H4 (cell line): Measurements from ENCODE around the gene ZNF483. TPM values are rescaled to one million over a fixed set of nuclear protein-coding genes. Genes with fewer than 3 reads are reported as not detected.
"Not testable (repeated sequence)": the region's sequence is repeated elsewhere in the genome, so short reads cannot be mapped to it uniquely, and the experiment has no call there.

Source experiments
- DNase-seq: peaks from one replicate; pipeline ENCODE4 v3.0.0-alpha.2; 2015; ENCODE audit warnings: low spot score
- total RNA-seq: library from RNA; depleted of rRNA; stranded (reverse); fragments of >200 nt; shearing (Covaris generic); gene quantifications from 2 replicates; pipeline ENCODE4 v1.2.3, GENCODE V29; 2014; rRNA removed

ZNF483 gene
- total RNA-seq, 1 experiment from 2014 or later, result 0.21 TPM

DNA sequence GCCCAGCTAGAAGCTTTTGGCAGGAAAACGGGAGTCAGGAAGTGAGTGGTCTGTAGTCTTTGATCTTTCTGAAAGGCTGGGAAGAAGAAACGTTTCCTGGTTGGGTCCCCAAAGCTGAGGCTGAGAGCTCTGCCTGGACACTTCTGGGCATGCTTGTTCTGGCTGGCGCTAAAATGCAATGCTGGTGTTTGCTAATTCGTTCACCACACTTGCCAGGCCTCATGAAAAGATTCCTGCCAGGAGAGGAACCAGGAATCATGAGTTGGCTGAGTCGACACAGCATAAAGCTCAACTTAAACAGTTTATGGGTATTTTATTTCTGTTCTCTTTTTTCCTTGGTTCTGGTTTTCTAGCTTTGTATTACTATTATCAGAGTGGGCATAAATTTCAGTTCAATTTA, 85.2 kb downstream of the ZNF483 start:
- DNase-seq, result no peak

DNA sequence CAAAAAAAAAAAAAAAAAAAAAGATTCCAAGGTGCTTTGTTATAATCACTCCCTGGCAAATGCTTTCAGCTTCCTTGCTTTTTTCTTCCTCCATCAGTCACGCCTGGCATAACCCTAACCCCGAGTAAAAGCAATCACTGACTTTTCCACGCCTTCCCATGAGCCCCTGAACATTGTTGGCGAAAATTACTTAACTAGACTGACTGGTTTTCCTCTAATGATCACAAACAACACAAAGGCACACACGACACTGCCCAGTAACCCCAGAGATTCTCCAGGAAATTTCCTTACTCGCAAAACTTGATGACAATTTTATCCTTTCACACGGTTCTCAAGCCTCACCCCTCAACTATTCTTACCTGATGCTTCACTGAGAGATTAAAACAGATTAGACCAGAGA, 85.9 kb downstream of the ZNF483 start:
- no peak for DNase-seq

DNA sequence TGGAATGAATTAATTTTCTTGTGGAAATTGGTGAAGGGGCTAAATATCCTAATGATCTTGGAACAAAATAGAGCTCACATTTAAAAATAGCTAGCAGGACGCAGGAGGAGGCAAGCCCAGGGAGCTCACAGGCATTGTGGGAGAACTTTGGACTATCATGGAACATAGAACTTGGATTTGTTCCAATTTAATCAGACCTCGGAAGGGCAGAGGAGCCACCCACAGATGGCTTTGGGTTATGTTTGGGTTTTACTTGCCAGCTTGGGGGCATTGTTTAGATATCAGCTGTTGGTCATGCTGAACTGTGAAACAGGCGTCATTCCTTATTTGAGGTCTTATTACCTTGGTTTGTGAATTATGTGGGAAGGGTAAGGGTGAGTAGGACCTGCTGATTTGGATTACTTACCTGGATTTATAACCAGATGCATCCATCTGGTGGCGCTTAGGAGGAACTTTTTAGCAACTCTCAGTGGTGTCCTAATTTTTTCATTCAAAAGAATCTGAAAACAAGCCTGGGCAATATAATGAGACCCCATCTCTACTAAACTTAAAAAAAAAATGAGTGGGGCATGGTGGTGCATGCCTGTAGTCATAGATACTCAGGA, 88.6 kb downstream of the ZNF483 start:
- DNase-seq, result peak; percentile 61

GRCh38 chr9:111615928-111616327, 90.9 kb downstream of the ZNF483 start:
- DNase-seq, result no peak

DNA sequence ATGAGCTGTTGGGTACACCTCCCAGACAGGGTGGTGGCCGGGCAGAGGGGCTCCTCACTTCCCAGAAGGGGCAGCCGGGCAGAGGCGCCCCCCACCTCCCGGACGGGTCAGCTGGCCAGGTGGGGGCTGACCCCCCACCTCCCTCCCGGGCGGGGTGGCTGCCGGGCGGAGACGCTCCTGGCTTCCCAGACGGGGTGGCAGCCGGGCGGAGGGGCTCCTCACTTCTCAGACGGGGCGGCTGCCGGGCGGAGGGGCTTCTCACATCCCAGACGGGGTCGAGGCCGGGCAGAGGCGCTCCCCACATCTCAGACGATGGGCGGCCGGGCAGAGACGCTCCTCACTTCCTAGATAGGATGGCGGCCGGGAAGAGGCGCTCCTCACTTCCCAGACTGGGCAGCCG, 92.4 kb downstream of the ZNF483 start:
- DNase-seq, result not testable (repeated sequence)

DNA sequence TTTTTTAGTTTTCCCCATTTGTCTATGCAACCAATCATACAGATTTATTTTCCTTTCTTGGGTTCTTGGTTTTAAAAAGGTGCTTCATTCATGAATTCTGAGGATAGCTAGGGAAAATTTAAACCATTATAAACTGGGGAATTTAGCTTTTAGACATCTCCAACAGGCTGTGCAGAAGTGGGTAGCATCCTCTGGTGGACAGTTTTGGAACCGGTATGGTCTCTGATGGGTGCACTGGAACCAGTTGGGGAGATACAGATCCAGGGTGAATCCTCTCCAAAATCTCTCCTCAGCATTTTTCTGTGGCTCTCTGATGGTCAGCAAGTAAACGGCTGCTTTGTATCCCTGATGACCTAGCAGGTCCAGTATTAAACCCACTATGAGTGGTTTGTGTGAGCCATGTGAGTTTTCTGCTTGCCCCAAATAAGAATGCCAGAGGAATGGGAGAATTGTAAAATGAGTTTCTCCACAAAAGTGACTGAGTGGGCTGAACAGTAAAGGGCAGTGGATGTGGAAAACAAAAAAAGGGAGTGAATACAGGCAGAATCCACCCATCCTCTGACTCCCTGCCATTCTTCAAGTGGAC, 97.0 kb downstream of the ZNF483 start:
- peak; percentile 33 for DNase-seq

DNA sequence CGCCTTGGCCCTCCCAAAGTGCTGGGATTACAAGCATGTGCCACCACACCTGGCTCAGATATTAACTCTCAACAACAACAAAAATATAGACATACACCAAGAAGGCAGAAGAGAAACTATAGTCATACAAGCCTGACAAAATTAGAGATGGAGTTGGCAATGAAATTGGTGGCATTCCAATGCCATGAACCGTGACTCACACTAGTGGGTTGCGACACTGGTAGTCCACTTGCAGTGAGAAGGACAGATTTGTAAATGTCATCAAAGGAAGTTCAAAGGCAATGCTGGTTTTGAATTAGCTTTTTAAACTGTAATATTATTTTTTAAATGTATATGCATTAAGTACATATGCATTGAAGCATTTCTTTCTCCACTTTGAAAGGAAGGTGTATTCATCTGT, 97.6 kb downstream of the ZNF483 start:
- DNase-seq, result peak; percentile 82

Other genes with a start within 250 kb of the ZNF483 start
- not detected in 2 replicates for gene OR2K2, start 195.0 kb upstream of the ZNF483 start, total RNA-seq
- gene ECPAS, start 40.8 kb upstream of the ZNF483 start, total RNA-seq, result 43.9 and 44.8 TPM in 2 replicates
- 452 and 554 TPM in 2 replicates for gene PTGR1, start 74.5 kb downstream of the ZNF483 start, total RNA-seq
- gene DNAJC25, start 106.2 kb downstream of the ZNF483 start, total RNA-seq, result 10.3 and 11.6 TPM in 2 replicates
- 134 and 146 TPM in 2 replicates for gene GNG10, start 136.4 kb downstream of the ZNF483 start, total RNA-seq